Dendritic cell treated with granulocyte-macrophage colony-stimulating factor and Interleukin-4, amounts not matched to agents 40 ng/mL and 50 ng/mL, for 4 days (primary cell): Measurements from ENCODE around the gene KCNK4.

Source experiments
- H3K27ac Mint-ChIP-seq: one replicate; pipeline ENCODE4 v1.8.0; 2022; ENCODE audit warnings: mild to moderate bottlenecking, mixed read lengths
- H3K27me3 Mint-ChIP-seq: one replicate; pipeline ENCODE4 v1.8.0; 2022; ENCODE audit warnings: mild to moderate bottlenecking, mixed read lengths
- H3K36me3 Mint-ChIP-seq: one replicate; pipeline ENCODE4 v1.8.0; 2022; ENCODE audit warnings: low read depth, mixed read lengths
- H3K4me1 Mint-ChIP-seq: one replicate; pipeline ENCODE4 v1.8.0; 2022; ENCODE audit warnings: low read depth, mixed read lengths
- H3K4me3 Mint-ChIP-seq: one replicate; pipeline ENCODE4 v1.8.0; 2022; ENCODE audit warnings: mild to moderate bottlenecking, moderate library complexity, mixed read lengths
- H3K9me3 Mint-ChIP-seq: one replicate; pipeline ENCODE4 v1.8.0; 2022; ENCODE audit warnings: mixed read lengths
- intact Hi-C: fragments of 100-400 bp; cut with micrococcal nuclease; formaldehyde crosslinking; loops from one replicate; pipeline ENCODE4 v1.15.0; 2022

KCNK4 gene

DNA sequence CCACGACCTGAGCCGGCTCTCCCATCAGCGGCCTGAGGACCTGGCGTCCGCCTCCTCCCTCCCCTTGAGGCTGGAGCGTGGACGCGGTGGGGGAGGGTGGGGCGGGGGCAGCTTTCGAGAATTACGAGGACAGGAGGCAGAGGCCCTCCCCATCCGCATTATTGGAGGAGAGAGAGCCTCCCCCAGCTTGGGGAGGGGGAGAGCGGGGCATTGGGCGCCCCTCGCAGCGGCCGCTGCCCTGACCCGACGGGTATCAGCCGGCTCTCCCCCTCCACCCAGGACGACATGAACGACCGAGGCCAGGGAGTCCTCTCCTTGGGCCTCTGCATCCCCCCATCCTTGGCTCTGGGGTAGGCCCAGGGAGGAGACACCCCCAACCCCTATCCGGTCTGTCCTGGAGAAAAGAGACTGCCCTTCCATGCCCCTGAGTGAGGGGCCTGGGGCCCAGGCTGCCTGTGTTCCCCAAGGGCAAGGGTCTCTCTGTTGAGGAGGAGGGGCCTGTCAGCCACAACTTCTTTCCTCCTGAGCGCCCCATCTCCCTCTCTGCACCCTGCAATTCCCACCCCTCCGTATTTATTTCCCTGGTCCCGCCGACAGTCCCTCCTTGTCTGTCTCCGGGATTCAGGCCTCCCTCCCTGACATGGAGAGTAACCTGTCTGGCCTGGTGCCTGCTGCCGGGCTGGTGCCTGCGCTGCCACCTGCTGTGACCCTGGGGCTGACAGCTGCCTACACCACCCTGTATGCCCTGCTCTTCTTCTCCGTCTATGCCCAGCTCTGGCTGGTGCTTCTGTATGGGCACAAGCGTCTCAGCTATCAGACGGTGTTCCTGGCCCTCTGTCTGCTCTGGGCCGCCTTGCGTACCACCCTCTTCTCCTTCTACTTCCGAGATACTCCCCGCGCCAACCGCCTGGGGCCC lies 5.0 kb upstream of the KCNK4 start:
- peaks cover 49% of the 10 kb centered on the region for H3K4me1 Mint-ChIP-seq
- peak overlapping the region; percentile 76 for H3K4me3 Mint-ChIP-seq
- peak overlapping the region; percentile 90 for H3K27ac Mint-ChIP-seq
- peaks cover 58% of the 10 kb centered on the region for H3K36me3 Mint-ChIP-seq
- intact Hi-C loops = loop anchor here (1.0 to 2.0 kb wide), 2 partner anchors 16 to 19 kb away; partner anchors contain the start of gene ESRRA
- no peaks in the 10 kb centered on the region for H3K9me3 Mint-ChIP-seq
- H3K27me3 Mint-ChIP-seq = peaks cover 28% of the 10 kb centered on the region

DNA sequence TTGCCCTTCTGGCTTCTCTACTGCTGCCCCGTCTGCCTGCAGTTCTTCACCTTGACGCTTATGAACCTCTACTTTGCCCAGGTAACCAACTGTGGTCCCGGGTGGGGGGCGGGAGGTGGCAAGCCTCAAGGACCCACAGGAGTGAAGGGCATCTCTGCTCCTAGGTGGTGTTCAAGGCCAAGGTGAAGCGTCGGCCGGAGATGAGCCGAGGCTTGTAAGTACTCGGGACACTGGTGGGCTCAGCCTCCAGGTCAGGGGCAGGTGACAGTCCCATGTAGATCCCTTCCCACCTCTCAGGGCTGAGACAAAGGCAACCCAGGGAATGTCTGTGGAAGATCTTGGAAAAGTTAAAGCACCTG lies 4.3 kb upstream of the KCNK4 start:
- Mint-ChIP-seq H3K9me3 (no peaks in the 10 kb centered on the region), H3K27me3 (peaks cover 31% of the 10 kb centered on the region), H3K4me1 (peaks cover 42% of the 10 kb centered on the region), H3K4me3 (peak overlapping the region; percentile 76), H3K36me3 (peaks cover 52% of the 10 kb centered on the region), H3K27ac (peak overlapping the region; percentile 13)
- intact Hi-C loops = no loop called here

DNA sequence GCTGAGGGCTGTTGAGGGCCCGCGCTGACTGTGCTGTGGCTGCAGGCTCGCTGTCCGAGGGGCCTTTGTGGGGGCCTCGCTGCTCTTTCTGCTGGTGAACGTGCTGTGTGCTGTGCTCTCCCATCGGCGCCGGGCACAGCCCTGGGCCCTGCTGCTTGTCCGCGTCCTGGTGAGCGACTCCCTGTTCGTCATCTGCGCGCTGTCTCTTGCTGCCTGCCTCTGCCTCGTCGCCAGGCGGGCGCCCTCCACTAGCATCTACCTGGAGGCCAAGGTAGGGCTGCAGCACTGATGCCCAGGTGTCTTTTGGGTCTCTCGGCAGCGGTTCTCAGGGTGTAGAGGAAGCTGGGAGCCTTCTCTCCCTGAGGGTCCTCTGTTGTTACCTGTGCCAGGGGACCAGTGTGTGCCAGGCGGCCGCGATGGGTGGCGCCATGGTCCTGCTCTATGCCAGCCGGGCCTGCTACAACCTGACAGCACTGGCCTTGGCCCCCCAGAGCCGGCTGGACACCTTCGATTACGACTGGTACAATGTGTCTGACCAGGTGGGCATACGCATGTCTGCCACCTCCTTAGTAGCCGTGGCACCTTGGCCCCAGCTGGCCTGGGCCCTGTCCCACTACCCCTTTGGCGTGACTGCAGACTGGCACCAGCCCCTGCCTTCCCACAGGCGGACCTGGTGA lies 3.3 kb upstream of the KCNK4 start:
- intact Hi-C loops = no loop called here
- Mint-ChIP-seq H3K27me3 (peaks cover 38% of the 10 kb centered on the region), H3K9me3 (no peaks in the 10 kb centered on the region), H3K27ac (no peak overlapping the region), H3K36me3 (peaks cover 42% of the 10 kb centered on the region), H3K4me3 (no peak overlapping the region), H3K4me1 (peaks cover 42% of the 10 kb centered on the region)

DNA sequence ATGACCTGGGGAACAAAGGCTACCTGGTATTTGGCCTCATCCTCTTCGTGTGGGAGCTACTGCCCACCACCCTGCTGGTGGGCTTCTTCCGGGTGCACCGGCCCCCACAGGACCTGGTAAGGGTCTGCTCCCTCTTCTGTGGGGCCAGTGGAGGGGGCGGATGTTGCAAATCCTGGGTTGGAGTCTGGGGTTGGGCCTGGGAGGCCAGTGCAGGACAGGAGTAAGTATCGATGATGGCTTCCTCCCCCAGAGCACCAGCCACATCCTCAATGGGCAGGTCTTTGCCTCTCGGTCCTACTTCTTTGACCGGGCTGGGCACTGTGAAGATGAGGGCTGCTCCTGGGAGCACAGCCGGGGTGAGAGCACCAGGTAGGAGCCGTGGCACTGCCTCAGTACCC lies 2.8 kb upstream of the KCNK4 start:
- no peak overlapping the region for H3K27ac Mint-ChIP-seq
- peaks cover 37% of the 10 kb centered on the region for H3K4me1 Mint-ChIP-seq
- H3K27me3 Mint-ChIP-seq = peaks cover 43% of the 10 kb centered on the region
- intact Hi-C loops = no loop called here
- no peak overlapping the region for H3K4me3 Mint-ChIP-seq
- peaks cover 37% of the 10 kb centered on the region for H3K36me3 Mint-ChIP-seq
- H3K9me3 Mint-ChIP-seq = no peaks in the 10 kb centered on the region

DNA sequence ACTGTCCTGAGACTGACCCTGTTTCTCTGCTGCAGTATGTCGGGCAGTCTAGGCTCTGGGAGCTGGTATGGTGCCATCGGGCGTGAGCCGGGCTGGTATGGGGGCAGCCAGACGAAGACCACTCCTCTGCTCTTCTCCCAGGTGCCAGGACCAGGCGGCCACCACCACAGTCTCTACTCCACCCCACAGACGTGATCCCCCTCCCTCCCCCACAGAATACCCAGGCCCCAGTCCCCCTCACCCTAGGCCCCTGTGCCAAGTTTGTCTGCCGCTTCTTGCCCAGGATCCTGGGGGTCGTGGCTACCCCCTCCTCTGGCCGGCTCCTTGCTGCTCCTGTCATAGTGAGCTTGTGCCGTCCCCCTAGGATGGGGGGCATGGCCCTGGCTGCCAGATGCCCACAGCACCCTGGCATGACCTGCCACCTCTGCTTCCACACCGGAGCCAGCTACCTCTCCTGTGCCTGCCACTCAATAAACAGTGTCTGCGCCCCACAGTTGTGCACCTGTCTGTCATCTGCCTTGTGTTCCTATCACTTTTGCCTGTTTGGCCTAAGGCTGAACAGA lies 2.0 kb upstream of the KCNK4 start:
- Mint-ChIP-seq H3K36me3 (peaks cover 36% of the 10 kb centered on the region), H3K9me3 (no peaks in the 10 kb centered on the region), H3K4me1 (peaks cover 30% of the 10 kb centered on the region), H3K4me3 (no peak overlapping the region), H3K27me3 (peaks cover 50% of the 10 kb centered on the region), H3K27ac (no peak overlapping the region)
- intact Hi-C loops = no loop called here

DNA sequence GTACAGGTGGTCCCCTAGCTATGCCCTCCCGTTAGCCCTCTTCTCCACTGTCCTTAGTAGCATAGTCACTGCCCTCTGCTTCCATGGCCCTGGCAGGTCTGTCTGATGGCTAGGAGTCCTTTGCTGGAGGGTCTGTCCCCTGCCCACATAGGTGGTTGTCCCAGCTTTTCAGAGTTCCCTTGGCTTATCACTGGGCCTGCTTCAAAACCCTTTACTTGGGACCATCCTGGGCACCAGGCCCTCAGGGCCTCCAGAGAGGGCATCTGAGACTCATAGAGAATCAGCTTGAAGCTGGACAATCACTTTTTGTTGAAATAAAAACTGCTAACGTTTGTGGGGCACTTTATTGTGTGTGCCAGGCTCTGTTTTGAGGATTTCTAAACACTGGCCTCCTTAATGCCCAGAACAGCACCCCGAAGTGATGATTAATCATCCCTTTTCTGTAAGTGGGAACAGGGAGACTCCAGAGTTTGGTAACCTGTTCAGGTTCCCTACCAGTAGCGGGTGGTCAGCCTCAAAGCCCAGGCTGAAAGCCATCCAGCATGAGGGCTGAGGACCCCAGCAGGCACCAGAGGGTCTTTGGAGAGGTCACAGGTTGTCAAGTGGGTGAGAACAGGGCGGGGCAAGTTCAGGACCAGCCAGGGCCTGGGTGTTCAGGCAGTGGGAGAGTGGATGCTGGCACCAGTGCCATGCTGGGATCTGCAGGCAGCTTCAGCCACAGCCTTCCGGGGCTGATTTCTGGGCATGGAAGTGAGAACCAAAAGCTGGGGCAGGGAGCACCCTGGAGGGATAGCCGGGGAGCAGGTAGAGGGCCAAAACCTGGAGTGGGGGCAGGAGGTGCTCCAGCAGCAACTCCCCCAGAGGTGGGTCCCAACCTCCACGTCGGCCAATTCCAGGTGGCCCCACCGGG lies 495 bp upstream of the KCNK4 start:
- H3K9me3 Mint-ChIP-seq = no peaks in the 10 kb centered on the region
- peaks cover 22% of the 10 kb centered on the region for H3K36me3 Mint-ChIP-seq
- no peak overlapping the region for H3K27ac Mint-ChIP-seq
- peak overlapping the region; percentile 0 for H3K4me3 Mint-ChIP-seq
- peaks cover 66% of the 10 kb centered on the region for H3K27me3 Mint-ChIP-seq
- intact Hi-C loops = no loop called here
- peaks cover 26% of the 10 kb centered on the region for H3K4me1 Mint-ChIP-seq

DNA sequence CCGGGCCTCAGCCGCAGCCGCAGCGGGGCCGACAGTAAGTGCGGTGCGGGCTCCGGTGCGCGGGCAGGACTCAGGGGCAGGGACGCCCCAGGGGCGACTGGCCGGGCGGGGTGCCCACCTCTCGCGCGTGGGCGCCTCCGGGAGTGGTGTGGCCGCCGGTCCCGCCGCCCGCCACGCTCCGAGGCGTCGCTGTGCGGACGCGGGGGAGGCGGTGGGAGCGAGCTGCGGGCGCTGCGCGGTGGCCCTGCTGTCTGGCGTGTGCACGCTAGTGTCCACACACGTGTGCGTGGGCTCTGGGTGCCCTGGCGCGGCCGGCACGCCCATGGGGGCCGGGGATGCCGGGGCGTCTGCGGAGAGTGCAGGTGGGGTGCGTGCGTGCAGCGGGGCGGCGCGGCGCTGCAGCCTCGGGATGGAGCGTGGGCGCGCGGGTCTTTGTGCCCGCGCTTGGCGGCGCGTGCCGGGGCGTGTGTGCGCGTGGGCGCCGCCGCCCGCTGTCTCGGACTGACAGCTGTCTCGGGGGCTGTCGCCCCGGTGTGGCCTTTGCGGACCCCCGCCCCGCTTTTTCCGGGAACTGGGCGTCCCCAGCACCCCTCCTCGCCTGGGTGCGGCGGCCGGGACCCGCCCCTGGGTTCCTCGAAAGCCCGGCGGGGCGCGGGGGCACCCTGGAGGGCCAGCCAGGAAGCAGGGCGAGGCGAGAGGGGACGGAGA lies 804 bp downstream of the KCNK4 start:
- peak overlapping the region; percentile 66 for H3K4me3 Mint-ChIP-seq
- peaks cover 25% of the 10 kb centered on the region for H3K4me1 Mint-ChIP-seq
- intact Hi-C loops = no loop called here
- H3K27me3 Mint-ChIP-seq = peaks cover 79% of the 10 kb centered on the region
- peaks cover 21% of the 10 kb centered on the region for H3K36me3 Mint-ChIP-seq
- H3K27ac Mint-ChIP-seq = peak overlapping the region; percentile 50
- no peaks in the 10 kb centered on the region for H3K9me3 Mint-ChIP-seq

DNA sequence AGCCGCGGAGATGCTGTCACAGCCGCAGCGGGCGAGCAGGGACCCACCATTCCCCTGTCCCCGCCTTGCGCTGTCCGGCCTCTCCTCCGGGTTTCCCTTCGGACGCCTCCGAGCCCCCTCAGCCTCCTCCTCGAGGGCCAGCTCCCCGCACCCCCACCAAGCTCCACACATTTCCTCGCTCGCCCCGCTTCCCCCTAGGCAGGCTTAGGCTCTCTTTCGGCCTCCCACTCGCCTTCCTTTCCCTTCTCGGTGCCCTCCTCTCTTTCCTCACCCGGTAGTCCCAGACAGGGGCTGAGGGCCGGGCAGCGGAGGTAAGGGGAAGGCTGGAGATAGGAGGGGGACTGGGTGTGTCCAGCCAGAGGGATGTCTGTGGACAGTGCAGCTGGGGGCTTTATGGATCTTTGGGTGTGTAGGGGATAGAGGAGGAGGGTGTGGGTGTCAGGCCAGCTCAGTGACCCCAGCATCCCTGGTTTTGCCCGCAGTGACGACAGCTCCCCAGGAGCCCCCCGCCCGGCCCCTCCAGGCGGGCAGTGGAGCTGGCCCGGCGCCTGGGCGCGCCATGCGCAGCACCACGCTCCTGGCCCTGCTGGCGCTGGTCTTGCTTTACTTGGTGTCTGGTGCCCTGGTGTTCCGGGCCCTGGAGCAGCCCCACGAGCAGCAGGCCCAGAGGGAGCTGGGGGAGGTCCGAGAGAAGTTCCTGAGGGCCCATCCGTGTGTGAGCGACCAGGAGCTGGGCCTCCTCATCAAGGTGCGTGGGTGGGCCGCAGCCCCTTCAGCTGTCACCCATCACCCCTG lies 1.6 kb downstream of the KCNK4 start:
- intact Hi-C loops = no loop called here
- Mint-ChIP-seq H3K27ac (peak overlapping the region; percentile 50), H3K9me3 (no peaks in the 10 kb centered on the region), H3K27me3 (peaks cover 85% of the 10 kb centered on the region), H3K4me1 (peaks cover 30% of the 10 kb centered on the region), H3K4me3 (peak overlapping the region; percentile 66), H3K36me3 (peaks cover 18% of the 10 kb centered on the region)

DNA sequence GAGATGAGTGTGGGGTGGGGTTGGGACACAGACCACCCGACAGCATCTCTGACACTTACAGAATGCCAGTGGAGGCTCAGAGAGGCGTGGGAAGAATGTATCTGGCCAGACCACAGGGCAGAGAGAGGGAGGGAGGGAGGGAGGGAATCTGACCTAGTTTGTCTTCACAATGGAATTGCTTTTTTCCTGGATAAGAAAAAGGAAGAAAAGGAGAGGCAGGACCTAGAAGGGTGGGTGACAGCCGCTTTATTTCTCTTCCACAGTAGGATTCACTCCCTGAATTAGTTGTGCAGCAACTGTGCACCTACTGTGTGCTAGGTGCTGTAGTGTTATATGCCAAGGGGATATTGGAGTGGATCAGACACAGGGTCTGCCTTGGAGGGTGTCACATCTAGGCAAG lies 3.7 kb downstream of the KCNK4 start:
- H3K27ac Mint-ChIP-seq = peak overlapping the region; percentile 24
- H3K4me1 Mint-ChIP-seq = peaks cover 47% of the 10 kb centered on the region
- intact Hi-C loops = no loop called here
- H3K36me3 Mint-ChIP-seq = no peaks in the 10 kb centered on the region
- no peak overlapping the region for H3K4me3 Mint-ChIP-seq
- no peaks in the 10 kb centered on the region for H3K9me3 Mint-ChIP-seq
- H3K27me3 Mint-ChIP-seq = peaks cover 92% of the 10 kb centered on the region

DNA sequence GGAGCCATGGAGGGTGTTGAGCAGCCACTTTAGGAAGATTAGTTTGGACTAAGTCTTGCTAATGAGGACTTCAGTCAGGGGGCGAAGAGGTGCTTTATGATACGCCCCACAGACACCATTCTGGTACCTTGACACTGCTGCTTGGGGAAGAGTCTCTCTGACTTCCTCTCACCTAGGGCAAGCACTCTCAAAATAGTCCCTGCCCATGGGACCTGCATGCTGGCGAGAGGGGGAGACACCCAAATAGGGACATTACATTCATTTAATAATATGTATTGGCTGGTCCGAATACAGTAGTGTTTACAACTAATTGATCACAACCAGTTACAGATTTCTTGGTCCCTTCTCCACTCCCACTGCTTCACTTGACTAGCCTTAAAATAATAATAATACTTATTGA lies 4.7 kb downstream of the KCNK4 start:
- Mint-ChIP-seq H3K4me3 (no peak overlapping the region), H3K36me3 (no peaks in the 10 kb centered on the region), H3K4me1 (peaks cover 54% of the 10 kb centered on the region), H3K9me3 (no peaks in the 10 kb centered on the region), H3K27me3 (peaks cover 92% of the 10 kb centered on the region), H3K27ac (no peak overlapping the region)
- intact Hi-C loops = no loop called here

DNA sequence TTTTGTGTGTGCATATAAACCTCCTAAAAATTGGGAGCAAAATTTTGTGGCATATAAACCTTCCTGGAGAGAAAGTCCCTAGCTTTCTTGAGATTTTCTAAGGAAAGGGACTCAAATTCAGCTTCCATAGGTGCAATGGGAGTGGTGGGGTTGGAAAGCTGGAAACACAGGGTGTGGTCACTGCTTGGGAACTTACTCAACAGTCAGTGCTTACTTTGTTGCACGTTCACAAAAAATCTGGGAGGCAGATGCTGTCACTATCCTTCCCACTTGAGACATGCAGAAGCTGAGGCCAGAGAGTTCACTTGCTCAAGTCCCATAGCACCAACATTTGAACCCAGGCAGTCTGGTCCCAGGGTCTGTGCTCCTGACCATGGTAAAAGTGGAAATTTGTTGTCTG lies 5.1 kb downstream of the KCNK4 start:
- Mint-ChIP-seq H3K9me3 (no peaks in the 10 kb centered on the region), H3K4me1 (peaks cover 53% of the 10 kb centered on the region), H3K27ac (no peak overlapping the region), H3K36me3 (no peaks in the 10 kb centered on the region), H3K4me3 (no peak overlapping the region), H3K27me3 (peaks cover 90% of the 10 kb centered on the region)
- intact Hi-C loops = no loop called here

DNA sequence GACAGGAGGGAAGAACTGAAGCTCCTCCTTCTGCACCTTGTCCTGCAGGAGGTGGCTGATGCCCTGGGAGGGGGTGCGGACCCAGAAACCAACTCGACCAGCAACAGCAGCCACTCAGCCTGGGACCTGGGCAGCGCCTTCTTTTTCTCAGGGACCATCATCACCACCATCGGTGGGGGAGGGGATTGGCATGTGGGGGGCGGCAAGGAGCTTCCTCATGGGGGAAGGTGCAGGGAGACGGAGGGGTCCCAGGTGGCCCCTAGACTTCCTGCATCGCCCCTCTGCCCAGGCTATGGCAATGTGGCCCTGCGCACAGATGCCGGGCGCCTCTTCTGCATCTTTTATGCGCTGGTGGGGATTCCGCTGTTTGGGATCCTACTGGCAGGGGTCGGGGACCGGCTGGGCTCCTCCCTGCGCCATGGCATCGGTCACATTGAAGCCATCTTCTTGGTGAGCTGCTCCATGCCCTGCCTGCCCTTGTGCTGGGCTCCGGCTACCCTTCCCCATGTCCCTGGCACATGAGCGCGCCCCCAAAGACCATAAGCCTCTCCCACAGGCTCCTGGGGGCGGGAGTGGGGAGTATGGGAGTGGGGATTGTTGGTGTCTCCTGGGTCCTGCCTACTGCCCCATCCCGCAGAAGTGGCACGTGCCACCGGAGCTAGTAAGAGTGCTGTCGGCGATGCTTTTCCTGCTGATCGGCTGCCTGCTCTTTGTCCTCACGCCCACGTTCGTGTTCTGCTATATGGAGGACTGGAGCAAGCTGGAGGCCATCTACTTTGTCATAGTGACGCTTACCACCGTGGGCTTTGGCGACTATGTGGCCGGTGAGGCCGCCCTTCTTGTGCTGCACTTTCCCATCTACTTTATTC lies 6.0 kb downstream of the KCNK4 start:
- Mint-ChIP-seq H3K4me3 (no peak overlapping the region), H3K9me3 (no peaks in the 10 kb centered on the region), H3K4me1 (peaks cover 53% of the 10 kb centered on the region), H3K27ac (no peak overlapping the region), H3K36me3 (no peaks in the 10 kb centered on the region), H3K27me3 (peaks cover 94% of the 10 kb centered on the region)
- intact Hi-C loops = no loop called here
